Occipital lobe (tissue), 2 donors: ENCODE results near the gene AQP12B. TPM values are rescaled to one million over a fixed set of nuclear protein-coding genes. Genes with fewer than 3 reads are reported as not detected.
"Not testable (repeated sequence)": the region's sequence is repeated elsewhere in the genome, so short reads cannot be mapped to it uniquely, and the experiment has no call there.

ENCODE experiments used
- DNase-seq: peaks from one replicate; lab custom pipeline; 2025; lab: John Stamatoyannopoulos, UW
- total RNA-seq: library from RNA; depleted of rRNA; stranded (reverse); fragments of >200 nt; gene quantifications from one replicate; pipeline ENCODE4 v1.2.3, GENCODE V29; 2014

AQP12B gene
- total RNA-seq, 1 donor from 2014 or later: not detected

DNA sequence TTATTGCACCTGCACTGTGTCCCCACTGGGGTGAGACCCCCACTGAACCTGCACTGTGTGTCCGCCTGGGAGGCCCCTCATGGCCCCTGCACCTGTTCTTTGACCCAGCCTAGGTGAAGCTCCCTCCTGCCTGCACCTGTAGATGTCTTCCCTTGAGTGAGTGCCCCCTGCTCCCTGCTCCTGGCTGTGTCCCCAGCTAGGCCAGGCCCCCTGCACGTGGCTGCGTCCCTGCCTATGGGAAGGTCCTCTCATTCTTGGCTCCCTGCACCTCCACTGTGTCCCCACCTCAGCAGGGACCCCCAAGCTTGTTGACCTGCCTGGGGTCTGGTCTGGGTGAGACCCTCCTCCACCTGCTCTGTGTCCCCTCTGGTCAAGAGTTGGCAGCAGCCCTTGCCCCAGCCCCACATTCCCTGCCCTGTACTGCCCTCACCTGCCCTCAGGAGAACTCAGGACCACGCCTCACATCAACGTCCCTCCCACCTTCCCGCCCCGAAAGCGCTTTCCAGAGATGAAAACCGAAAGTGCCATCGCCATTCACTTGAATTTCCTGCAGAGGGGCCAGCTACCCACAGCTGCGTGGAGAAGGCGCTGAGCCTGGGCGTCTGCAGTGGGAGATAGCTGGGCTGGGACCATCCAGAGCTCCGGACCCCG lies 769 bp upstream of the AQP12B start:
- not testable (repeated sequence) for DNase-seq

DNA sequence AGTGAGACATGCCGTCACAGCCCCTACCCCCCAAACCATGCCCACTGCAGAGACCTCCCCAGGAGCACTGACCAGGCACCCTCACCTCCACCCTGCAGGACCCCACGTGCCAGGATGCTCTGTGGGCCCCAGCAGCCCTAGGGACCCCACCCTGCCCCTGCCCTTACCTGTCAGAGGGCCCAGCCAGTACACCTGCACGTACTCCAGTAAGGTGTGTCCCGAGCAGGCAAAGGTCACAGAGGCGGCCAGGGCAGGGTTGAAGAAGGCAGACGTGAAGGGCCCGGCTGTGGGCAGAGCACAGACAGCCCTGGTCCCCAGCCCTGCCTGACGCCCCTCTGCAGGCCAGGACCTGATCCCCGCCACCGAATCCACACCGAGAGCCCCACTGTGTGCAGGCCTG lies 2.5 kb downstream of the AQP12B start:
- not testable (repeated sequence) for DNase-seq

DNA sequence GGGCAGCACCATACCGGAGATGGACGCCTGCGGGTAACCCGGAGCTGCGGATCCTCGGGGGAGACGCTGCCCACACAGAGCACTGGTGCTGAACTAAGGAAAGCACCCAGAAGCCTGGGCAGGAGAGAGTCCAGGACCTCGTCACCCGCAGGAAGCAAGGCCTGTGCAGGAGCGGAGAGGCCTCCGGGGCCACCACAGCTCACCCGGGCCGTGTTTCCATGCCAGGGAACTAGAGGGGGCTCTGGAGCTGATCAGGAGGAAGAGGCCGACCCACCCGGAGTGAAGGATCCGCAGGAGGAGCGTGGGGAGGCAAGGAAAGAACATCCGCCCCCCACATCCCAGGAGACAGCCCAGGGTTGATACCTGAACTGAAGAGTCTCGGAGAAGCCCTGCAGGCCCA lies 3.8 kb downstream of the AQP12B start:
- not testable (repeated sequence) for DNase-seq

DNA sequence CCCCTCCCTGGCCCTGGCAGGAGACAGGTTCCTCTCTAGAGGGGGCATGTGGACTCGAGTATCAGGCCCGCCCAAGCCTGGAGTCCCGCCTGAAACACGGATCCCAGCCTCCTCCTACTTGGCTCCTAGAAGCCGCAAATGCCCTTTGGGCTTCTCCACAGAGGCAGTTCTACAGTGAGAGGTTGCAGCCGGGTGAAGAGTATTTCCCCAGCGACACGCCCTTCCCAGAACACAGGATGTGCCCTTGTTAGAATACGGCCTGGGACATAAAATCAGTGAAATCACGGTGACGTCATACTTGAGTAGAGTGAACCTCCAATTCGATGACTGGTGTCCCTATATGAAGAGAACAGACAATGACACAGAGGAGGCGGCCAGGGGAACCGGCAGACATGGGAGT lies 4.6 kb downstream of the AQP12B start:
- DNase-seq: not testable (repeated sequence)

DNA sequence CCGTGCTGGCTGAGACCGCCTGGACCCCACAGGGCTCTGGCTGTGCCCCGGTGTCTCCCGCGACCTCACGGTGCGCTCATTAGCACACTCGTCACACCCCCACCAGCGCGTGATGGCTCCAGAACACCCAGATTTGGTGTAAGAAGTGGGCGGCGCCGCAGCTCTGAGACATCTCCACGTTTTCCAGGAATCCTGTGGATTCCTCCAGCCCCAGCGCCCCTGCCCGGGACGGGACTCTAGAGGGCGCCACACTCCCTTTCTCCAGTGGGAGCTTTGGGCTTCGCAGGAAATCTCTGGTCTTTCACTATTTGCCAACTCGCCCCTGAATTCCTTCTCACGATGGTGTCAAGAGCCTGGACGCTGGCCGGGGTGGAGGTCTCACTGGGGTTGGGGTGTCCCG lies 7.3 kb downstream of the AQP12B start:
- DNase-seq: not testable (repeated sequence)

DNA sequence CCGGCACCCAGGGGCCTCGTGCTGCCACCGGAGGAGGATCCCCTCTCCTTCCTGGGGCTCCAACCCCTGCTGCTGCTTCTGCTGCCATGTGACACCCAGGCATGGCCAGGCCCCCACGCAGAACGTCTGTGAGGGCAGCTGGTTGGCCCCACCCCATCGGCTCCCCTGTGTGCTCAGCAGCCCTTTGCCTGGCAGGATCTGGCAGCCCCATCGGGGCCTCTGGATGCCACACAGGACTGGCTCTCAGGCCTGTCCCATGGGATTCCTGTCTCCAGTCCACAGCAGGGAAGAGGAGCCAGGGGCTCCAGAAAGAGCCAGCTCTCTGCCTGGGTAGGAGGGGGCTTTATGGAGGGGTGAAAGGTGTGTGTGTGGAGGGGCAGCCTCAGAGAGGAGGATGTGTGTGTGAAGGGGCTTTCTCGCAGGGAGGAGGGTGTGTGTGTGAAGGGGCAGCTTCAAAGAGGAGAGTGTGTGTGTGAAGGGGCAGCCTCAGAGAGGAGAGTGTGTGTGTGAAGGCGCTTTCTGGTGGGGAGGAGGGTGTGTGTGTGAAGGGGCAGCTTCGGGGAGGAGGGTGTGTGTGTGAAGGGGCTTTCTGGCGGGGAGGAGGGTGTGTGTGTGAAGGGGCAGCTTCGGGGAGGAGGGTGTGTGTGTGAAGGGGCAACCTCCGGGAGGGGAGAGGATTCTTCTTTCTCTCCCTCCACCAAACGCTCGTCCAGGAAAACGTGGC lies 8.1 kb downstream of the AQP12B start:
- not testable (repeated sequence) for DNase-seq

DNA sequence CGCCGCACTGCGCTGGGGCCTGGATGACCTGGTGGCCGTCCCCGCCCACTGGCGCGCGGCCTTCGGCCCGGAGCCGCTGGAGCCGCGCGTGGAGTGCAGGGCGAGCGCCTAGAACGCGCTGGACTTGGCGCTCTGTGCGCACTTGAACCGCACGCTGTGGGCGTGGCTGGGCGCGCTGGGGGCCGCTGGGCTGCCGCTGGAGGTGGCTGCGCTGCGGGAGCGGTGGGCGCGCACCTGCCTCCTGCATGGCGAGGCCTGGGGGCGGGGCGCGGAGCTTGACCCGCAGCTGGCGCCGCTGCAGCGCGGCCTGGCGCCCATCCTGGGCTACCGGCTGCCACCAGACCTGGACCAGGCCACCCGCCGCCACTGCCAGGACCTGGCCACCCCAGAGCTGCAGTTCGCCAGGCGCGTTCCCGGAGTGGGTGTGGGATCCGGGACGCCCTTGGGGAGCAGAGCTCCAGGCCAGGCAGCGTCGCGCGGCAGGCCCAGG lies 9.9 kb downstream of the AQP12B start:
- no peak for DNase-seq

DNA sequence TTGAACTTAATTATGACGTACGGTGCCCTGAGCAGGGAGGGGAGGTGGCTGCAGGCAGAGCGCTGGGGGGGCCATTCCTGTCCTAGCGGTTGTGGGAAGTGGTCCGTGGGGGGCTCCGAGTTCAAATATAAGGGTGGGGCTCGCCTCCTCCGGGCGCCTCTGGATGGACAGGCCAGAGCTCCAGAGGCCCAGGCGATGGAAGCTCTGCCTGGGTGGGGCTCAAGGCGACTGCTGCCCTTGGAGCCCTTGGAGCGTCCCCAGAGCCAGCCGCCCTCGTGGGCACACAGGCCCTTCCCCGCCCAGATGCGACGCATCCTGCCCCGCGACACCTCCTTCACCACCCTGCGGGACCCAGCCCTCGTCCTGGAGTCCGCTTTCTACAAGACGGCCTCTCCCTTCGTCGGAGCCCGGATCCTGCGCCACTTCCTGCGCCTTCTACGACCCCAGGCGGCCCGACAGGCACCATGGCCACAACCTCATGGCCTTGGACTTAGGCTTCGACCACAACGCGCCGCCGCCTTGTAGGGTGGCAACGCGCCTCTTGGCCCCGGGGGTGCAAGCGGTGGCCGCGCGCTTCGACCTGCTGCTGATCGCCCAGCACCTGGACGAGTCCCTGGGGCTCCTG lies 10.5 kb downstream of the AQP12B start:
- no peak for DNase-seq

DNA sequence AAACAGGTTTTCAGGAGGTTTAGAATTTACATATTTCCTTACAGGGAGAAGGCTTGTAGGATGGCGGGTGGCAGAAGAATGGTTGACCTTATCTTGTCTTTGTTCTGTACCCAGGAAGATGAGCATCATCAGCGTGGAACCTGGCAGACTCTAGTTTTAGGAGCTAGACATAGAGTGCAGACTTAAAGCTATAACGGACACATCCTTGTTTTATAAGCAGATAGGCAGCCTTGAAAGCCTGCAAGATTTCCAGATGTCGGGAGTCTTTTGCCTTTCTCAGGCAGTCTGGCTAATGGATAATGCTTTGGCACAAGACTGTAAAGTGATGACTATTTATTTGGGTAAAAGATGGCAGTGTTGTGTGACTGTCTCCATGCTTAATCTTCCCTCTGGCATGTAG lies 11.7 kb downstream of the AQP12B start:
- DNase-seq: no peak

DNA sequence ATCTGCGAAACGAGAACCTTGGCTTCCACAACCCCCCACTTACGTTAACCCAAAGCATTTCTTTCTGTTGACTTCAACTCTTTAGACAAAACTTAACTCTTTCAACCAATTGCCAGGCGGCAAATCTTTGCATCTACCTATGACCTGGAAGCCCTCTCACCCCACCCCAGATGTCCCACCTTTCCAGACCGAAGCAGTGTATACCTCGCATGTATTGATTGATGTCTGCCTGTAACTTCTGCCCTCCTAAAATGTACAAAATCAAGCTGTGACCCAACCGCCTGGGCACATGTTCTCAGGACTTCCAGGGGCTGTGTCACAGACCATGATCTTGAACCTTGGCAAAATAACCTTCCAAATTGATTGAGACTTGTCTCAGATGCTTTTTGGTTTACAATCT lies 12.3 kb downstream of the AQP12B start:
- DNase-seq: no peak

DNA sequence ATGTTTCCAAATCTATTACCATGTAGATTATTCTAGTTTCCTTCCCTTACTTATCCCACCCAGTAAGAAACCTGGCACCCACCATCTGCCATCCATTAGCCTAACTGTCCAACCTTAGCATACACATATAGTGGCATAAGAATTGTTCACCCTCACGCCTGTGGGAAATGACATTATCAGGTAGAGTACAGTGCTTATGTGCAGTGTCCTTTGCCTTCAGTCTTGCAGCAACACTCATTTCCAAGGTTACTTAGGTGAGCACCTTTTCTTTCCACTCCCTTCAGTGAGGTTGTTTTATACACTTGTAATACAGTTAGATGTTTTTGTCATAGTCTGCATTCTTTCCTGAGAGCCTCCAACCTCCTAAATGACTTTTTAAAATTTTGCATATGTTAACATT lies 18.1 kb downstream of the AQP12B start:
- DNase-seq: no peak

DNA sequence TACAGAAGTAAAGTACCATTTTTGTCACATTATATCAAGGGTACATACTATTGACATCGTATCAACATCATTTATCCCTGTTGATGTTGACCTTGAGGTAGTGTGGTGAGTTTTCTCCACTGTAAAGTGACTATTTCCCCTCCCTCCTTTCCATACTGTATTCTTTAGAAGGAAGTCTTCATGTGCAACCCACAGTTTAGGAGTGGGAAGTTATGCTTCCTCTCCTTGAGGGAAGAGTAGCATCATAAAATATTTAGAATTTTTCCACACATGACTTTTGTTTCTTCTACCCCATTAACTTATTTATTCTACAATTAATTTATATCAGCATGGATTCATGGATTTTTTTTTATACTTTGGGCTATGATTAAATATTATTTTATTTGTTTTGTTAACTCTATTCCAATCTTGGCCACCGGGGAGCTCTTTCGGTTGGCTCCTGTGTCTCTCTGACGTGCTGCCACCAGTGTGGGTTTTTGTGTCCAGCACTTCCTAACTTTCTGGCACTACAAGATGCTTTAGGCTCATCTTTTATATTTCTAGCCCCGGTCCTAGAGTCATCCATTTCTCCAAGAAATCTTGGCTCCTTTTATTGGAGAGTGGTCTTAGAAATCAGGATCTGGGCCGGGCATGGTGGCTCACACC lies 19.0 kb downstream of the AQP12B start:
- no peak for DNase-seq

DNA sequence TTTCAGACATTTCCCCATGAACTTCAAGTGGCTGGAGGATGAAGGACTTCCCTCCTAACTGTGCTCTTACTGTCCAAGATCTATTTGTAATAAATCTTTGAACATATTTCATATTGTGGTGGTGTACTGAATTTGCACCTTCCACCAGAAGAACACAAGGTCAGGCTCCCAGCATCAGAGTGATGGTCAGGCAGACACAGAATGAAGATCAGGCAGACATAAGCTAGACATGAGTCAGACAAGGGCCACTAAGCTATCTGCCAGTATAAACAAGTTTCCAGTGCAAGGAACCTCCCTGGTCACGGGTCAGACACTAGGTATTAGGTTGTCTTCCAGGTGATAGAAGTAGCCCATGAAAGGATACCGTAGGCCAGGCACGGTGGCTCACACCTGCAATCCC lies 20.0 kb downstream of the AQP12B start:
- no peak for DNase-seq

DNA sequence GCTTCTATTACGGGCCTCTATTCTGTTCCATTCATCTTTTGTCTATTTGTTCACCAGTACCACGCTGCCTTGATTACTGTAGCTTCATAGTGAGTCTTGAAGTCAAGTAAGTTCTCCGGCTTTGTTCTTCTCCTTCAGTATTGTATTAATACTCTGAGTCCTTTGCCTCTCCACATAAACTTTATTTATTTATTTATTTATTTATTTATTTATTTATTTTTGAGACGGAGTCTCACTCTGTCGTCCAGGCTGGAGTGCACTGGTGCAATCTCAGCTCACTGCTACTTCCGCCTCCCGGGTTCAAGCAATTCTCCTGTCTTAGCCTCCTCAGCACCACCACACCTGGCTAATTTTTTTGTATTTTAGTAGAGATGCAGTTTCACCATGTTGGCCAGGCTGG lies 22.8 kb downstream of the AQP12B start:
- DNase-seq: not testable (repeated sequence)

DNA sequence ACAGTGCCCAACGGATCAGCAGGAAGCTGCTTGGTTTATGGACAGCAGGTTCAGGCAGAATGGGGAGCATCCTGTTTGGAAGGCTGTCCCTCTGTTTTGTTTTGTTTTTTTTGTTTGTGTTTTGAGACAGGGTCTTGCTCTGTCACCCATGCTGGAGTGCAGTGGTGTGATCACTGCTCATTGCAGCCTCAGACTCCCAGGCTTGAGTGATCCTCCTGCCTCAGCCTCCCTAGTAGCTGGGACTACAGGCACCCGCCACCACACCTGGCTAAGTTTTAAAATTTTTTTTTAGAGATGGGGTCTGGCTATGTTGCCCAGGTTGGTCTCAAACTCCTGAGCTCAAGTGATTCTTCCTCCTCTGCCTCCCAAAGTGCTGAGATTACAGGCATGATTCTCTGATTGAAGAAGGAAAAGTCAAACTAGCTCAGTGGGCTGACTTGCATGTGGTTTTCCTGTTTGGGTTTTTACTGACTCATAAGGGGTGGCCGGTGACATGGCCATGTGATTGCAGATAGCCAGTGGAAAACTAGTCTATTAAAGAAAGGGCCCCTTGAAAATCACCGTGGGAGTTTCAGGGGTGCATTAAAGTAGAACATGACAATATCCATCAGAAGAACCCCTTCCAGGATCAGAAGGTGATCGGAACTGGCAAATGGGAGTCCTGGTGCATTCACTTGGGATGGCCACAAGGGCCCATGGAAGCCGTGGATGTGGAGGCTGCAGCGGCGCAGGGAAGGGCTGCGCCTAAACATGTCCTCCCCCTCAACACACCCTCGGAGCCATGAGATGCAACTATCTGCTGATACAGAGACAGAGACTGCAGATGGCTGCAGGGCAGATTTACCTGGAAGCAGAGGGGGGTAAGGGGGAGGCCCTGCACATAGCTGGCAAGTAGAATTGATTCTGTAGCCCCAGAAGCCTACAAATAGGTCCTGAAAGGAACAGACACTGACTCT lies 26.5 kb downstream of the AQP12B start:
- no peak for DNase-seq

DNA sequence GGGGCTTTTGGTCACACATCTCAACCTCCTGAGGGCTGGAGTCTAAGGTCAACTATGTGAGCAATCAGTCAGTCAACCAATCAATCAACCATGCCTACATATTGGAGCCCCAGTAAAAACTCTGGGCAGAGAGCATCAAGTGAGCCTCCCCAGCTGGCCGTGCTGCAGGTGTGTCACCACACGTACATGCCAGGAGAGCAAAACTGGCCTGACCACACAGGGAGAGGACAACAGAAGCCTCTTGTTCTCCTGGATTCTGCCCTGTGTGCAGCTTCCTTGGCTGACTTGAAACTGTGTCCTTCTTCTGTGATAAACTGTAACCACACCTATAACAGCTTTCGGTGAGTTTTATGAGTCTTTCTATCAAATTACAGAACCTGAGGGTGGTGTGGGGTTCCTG lies 31.5 kb downstream of the AQP12B start:
- no peak for DNase-seq

DNA sequence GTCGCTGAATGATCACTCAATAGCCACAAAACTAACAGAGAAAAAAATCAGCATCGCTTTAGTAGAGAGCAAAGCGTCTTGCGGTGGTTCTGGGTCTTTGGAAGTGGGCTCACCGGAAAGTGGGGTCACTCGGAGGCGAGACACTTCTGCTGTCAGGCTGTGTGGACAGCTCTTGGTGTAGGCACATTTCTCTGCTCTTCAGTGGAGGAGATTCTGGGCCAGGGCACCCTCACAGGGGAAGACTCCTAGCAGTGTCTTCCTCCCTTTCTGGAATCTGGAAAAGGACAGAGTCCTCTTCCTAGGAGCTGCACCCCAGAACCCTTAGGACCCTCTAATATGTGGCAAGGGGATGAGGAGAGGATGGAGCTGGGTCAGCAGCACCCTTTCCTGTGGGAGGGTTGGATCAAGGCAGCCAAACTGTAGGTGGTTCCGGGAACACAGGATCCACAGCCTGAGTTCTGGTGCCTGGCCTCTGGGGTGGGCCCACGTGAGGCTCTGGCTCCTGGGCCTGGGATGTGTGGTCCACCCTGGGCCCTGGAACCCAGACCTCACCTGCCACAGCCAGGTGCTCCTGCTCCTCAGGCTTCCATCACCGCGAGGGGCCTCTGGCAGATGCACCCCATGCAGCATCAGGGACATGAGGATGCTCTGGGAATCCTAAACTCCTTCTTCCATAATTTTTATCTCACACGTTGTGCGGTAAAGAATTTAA lies 32.3 kb downstream of the AQP12B start:
- DNase-seq: no peak

DNA sequence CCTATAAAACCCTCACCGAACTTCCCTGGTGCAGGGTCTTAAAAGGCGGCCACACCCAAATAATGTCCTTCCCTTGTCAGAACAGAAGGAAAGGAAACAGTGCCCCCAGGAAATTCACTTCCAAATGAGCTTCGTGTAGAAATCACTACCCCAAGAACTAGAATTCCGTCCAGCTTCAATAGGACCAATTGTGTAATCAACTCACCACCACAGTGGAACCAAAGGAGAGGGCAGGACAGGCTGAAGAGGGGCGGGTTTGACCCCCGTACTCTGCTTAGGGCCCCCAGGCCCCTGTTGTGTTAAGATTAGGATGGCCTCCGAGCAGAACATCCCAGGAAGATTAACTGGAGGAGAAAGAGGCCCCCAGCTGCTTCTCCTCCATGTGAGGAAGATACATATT lies 33.4 kb downstream of the AQP12B start:
- DNase-seq: no peak

DNA sequence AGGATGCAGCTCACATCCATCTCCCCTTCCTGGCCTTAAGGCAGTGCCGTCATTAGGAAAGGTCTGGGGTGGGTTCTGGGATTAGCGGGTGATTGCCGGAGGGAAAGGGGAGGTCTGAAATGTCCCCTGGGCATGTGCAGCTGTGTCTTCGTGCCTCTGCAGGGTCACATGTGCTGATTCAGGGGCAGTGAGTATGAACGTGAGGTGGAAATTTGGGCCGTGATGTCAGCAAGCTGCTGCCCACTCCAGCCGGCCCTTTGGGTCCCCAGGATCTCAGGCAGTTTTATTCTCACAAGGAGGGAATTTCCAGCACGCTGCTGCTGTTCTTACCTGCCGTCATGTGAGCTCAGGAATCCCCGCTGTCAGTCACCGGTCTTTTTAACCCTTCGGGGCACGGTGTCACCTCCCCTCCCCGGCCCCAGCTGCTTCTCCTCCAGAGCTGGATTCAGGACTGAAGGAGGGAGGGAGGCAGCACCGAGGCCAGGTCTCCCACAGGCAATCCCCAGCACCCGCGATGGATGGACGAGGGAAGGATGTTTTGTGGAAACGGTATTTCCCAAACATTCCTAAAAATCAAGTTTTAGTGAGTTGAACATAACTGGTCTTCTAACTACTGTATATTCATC lies 33.9 kb downstream of the AQP12B start:
- no peak for DNase-seq

DNA sequence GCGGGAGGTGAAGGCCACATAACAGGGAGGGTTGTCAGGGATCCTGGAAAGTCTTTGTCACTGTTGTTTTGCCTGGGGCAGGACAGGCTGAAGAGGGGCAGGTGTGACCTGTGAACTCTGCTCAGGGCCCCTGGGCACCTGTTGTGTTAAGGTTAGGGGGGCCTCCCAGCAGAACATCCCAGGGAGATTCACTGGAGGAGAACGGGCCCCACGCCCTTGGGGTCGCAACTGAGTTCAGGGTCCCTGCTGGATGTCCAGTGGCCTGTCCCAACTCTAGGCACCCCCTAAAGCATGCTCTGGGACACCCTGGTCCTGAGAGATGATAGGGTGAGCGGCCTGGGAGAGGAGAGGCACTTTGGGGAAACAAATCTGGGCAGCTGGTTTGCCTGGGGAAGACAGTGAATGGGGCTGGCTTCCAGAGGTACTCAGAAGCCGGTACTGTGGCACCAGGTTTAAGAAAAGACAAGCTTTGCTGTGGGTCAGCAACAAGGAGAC lies 34.5 kb downstream of the AQP12B start:
- no peak for DNase-seq
